HEK293T (cell line): Measurements from ENCODE around the gene MAPK8IP3.

Experiments
- CTCF ChIA-PET: fragments of 350-600 bp; formaldehyde crosslinking; extraction: SDS; loops from one replicate; lab custom pipeline; 2021; ENCODE audit warnings: antibody characterized with exemption, inconsistent platforms; lab: Yijun Ruan, JAX
- POLR2A ChIA-PET: fragments of 350-600 bp; formaldehyde crosslinking; extraction: SDS; loops from one replicate; lab custom pipeline; 2020; ENCODE audit warnings: antibody characterized with exemption, inconsistent platforms; lab: Yijun Ruan, JAX
- DNase-seq: peaks from one replicate; pipeline ENCODE4 v3.0.0; 2012; ENCODE audit warnings: mixed read lengths; ENCODE audit errors: extremely low spot score
- ARNT ChIP-seq: fragments of 450-650 bp; IDR thresholded peaks from 2 replicates; pipeline ENCODE4 v1.6.1; 2017; ENCODE audit warnings: mild to moderate bottlenecking
- BHLHE40 ChIP-seq: fragments of 450-650 bp; IDR thresholded peaks from 2 replicates; pipeline ENCODE4 v1.6.1; 2016; ENCODE audit warnings: mild to moderate bottlenecking, moderate library complexity, borderline replicate concordance
- CTBP1 ChIP-seq: fragments of 450-650 bp; IDR thresholded peaks from 2 replicates; pipeline ENCODE4 v1.6.1; 2016; ENCODE audit warnings: borderline replicate concordance
- ELF4 ChIP-seq: fragments of 450-650 bp; IDR thresholded peaks from 2 replicates; pipeline ENCODE4 v1.6.1; 2017; ENCODE audit warnings: antibody characterized with exemption
- FOXA1 ChIP-seq: fragments of 450-650 bp; IDR thresholded peaks from 2 replicates; pipeline ENCODE4 v1.6.1; 2016; ENCODE audit warnings: mild to moderate bottlenecking
- FOXK2 ChIP-seq: fragments of 450-650 bp; IDR thresholded peaks from 2 replicates; pipeline ENCODE4 v1.6.1; 2016; ENCODE audit warnings: mild to moderate bottlenecking
- FOXM1 ChIP-seq: fragments of 450-650 bp; IDR thresholded peaks from 2 replicates; pipeline ENCODE4 v1.6.1; 2017; ENCODE audit warnings: mild to moderate bottlenecking, borderline replicate concordance
- HDGF ChIP-seq: fragments of 450-650 bp; IDR thresholded peaks from 2 replicates; pipeline ENCODE4 v1.6.1; 2017; ENCODE audit warnings: antibody characterized with exemption, borderline replicate concordance
- L3MBTL2 ChIP-seq: fragments of 450-650 bp; conservative IDR thresholded peaks from 2 replicates; pipeline ENCODE4 v1.6.1; 2016; ENCODE audit warnings: mild to moderate bottlenecking
- LEF1 ChIP-seq: fragments of 450-650 bp; IDR thresholded peaks from 2 replicates; pipeline ENCODE4 v1.6.1; 2017; ENCODE audit warnings: mild to moderate bottlenecking, borderline replicate concordance
- NFRKB ChIP-seq: fragments of 450-650 bp; IDR thresholded peaks from 2 replicates; pipeline ENCODE4 v1.6.1; 2016; ENCODE audit warnings: mild to moderate bottlenecking, moderate library complexity
- SP1 ChIP-seq: fragments of 450-650 bp; IDR thresholded peaks from 2 replicates; pipeline ENCODE4 v1.6.1; 2017
- SUZ12 ChIP-seq: fragments of 450-650 bp; IDR thresholded peaks from 2 replicates; pipeline ENCODE4 v1.6.1; 2016; ENCODE audit warnings: mild to moderate bottlenecking
- TARDBP ChIP-seq: fragments of 450-650 bp; IDR thresholded peaks from 2 replicates; pipeline ENCODE4 v1.6.1; 2016
- ZNF384 ChIP-seq: fragments of 450-650 bp; IDR thresholded peaks from 2 replicates; pipeline ENCODE4 v1.6.1; 2016
- TF ChIP-seq, protein P1 (sequence below): fragments of 450-650 bp; IDR thresholded peaks from 2 replicates; pipeline ENCODE4 v1.6.1; 2016

MAPK8IP3 gene

DNA sequence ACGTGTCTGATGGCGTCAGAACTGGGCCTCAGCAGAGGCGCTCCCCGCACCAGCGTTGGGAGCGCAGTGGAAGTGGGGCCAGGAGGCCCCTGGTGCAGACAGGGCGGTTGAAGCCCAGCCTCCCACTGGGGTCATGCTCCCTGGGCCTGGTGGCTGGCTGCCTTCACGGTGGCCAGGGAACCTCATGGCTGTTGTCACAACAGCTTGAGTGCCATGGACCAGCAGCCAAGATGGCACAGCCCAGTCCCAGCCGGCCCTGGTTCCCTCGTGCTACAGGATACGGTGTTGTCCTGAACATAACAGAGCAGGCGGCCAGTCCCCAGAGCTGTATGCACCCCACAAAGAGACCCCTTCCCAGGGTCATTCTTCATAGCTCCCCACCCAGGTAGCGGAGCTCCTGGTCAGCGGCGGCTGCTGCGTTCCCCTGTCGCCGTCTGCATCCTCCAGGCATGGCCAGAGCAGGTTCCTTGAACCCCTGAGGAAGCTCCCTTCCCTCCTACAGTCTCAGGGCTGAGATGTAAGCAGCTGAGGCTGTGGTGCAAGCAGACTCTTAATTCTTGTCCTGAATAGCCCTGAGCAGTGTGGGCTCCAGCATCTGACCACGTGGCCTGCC, 35.7 kb downstream of the MAPK8IP3 start:
- CTCF ChIA-PET: no interaction called here
- POLR2A ChIA-PET: no interaction called here
- no peak for TF ChIP-seq FOXK2
- no peak for TF ChIP-seq SP1
- no peak for TF ChIP-seq HDGF
- TF ChIP-seq LEF1: no peak
- no peak for TF ChIP-seq SUZ12
- TF ChIP-seq BHLHE40: no peak
- TF ChIP-seq L3MBTL2: no peak
- TF ChIP-seq FOXA1: no peak
- TF ChIP-seq NFRKB: no peak
- TF ChIP-seq, protein P1, sequence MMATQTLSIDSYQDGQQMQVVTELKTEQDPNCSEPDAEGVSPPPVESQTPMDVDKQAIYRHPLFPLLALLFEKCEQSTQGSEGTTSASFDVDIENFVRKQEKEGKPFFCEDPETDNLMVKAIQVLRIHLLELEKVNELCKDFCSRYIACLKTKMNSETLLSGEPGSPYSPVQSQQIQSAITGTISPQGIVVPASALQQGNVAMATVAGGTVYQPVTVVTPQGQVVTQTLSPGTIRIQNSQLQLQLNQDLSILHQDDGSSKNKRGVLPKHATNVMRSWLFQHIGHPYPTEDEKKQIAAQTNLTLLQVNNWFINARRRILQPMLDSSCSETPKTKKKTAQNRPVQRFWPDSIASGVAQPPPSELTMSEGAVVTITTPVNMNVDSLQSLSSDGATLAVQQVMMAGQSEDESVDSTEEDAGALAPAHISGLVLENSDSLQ: no peak
- no peak for TF ChIP-seq CTBP1
- TF ChIP-seq ZNF384: no peak
- TF ChIP-seq ARNT: no peak
- TF ChIP-seq ELF4: no peak
- no peak for DNase-seq

DNA sequence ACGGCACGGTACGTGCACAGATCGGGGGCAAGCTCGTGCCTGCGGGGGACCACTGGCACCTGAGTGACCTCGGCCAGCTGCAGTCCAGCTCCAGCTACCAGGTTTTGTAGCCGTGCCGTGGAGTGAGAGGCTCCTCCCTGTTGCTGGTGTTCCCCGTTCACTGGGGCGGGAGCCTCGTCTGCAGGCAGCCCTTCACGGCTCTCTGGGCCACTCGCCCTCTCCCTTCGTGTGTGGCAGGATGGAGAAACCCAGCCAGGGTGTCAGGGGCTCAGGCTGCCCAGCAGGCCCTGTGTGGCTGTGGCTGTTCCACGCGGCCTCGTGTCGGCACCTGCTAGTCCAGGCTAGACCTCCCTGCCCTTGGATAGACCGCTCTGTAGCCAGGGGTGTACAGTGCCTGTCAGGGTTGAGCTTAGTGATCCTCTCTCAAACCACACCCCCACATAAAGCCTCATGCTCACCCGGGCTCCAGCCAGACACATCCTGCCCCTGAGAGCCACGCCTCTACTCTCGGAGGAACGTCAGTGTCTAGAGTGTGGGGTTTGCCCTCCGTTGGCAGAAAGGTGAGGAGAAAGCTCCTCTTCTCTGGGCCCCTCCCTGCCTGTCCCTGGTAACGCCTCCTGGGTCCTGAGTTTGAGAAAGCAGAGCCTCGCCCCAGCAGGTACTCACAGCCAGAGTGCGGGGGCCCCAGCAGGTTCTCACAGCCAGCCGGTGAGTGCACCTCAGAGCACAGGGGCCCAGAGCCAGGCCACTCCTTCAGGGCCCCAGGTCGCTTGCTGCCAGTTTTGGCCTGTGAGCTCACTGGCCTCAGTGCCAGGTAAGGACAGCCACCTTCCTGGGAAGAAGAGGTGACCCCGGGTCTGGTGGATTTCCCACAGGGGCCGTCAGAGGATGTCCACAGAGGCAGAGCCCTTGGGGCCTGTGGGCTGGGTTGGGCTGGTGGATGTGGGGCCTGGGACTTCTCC, 37.7 kb downstream of the MAPK8IP3 start:
- TF ChIP-seq ARNT (no peak), ZNF384 (no peak), BHLHE40 (no peak), HDGF (no peak), FOXA1 (no peak), FOXM1 (no peak), ELF4 (no peak), L3MBTL2 (no peak), LEF1 (no peak), CTBP1 (no peak), FOXK2 (no peak), TARDBP (no peak), SUZ12 (no peak), NFRKB (no peak), SP1 (no peak)
- TF ChIP-seq, protein P1: no peak
- no peak for DNase-seq
- POLR2A ChIA-PET: interaction anchor here (1.2 kb wide), 1 partner anchor 38 kb away, joined by 3 read pairs; the partner anchor contains the start of gene MAPK8IP3
- CTCF ChIA-PET: no interaction called here

DNA sequence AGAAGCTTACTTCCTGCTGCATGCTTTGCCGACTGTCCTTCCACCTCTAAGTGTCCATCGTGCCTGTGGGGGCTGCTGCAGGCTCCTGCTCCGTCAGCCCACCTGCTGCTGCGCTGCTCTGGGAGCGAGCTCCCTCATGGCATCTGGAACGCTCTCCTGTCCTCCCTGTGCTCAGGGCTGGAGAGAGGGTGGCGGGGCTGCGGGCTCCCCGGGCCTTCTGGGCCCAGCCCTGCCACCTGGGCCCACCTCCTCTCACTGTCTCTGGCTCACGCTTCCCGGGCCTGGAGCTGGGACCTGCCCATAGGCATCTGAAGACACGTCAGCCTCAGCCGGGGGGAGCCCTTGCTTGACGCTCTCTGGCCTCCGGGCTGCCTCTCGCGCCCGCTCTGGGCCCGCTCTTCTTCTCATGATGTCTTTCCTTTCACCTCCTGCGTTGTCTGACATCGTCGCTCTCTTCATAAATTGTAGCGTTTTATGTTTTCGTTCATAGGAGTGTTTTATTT, 38.4 kb downstream of the MAPK8IP3 start:
- no peak for DNase-seq
- no peak for TF ChIP-seq ARNT
- TF ChIP-seq NFRKB: no peak
- no peak for TF ChIP-seq TARDBP
- TF ChIP-seq ZNF384: no peak
- TF ChIP-seq L3MBTL2: no peak
- no peak for TF ChIP-seq CTBP1
- TF ChIP-seq SUZ12: no peak
- no peak for TF ChIP-seq SP1
- TF ChIP-seq FOXM1: no peak
- no peak for TF ChIP-seq BHLHE40
- TF ChIP-seq FOXA1: no peak
- TF ChIP-seq LEF1: no peak
- POLR2A ChIA-PET: interaction anchor here (1.2 kb wide), 1 partner anchor 38 kb away, joined by 3 read pairs; the partner anchor contains the start of gene MAPK8IP3
- CTCF ChIA-PET: no interaction called here

DNA sequence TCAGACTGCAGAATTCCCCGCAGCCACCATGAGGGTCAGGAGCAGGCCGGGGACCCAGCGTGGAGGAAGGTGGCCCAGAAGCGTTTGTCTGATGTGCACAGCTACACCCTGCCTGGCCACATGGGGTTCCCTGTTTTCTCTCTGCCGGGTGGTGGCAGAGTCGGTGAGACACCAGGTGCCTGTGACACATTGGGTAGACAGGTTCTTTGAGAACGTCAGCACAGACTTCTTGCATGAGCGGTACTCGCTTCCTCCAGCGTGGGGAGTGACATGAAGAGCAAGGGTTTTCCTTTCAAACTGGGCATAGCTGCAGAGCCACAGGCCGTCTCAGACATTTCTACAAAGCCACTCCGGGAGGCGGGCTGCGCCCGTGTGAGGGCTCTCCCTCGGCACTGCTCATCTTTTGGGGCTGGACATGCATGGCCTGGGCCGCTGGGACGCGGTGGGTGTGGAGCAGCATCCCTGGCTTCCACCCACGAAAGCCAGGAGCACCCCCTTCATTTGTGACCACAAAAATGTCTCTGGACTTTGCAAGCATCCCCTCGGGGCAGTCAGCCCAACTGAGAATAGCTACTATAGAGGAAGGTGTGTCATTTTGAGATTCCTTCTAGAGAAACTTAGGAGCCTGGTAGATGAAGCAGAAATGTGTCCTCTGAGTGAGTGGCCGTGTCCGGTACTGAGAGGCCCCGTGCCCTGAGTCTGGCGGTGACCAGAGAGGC, 39.3 kb downstream of the MAPK8IP3 start:
- ChIA-PET CTCF (no interaction called here), POLR2A (no interaction called here)
- no peak for TF ChIP-seq TARDBP
- TF ChIP-seq, protein P1: no peak
- TF ChIP-seq NFRKB: no peak
- TF ChIP-seq ARNT: no peak
- no peak for TF ChIP-seq ZNF384
- TF ChIP-seq BHLHE40: no peak
- no peak for TF ChIP-seq CTBP1
- TF ChIP-seq LEF1: no peak
- no peak for TF ChIP-seq L3MBTL2
- no peak for TF ChIP-seq SP1
- TF ChIP-seq FOXK2: no peak
- TF ChIP-seq FOXA1: no peak
- no peak for DNase-seq
